Astrocyte (in vitro differentiated cells and primary cell): Measurements from ENCODE around the gene PSMD3. TPM values are rescaled to one million over a fixed set of nuclear protein-coding genes. Genes with fewer than 3 reads are reported as not detected.
A peak's percentile ranks its signal among the peaks of the same experiment; 100 is the strongest.
"Not testable (repeated sequence)": the region's sequence is repeated elsewhere in the genome, so short reads cannot be mapped to it uniquely, and the experiment has no call there.

Experiments used
- DNase-seq: peaks from one replicate; pipeline ENCODE4 v3.0.0-alpha.2; 2010; ENCODE audit warnings: low read depth
- FAIRE-seq: peaks from 2 replicates; lab custom pipeline; 2011; peaks lifted over from hg19 to GRCh38; lab: Jason Lieb, UNC
- H2AFZ ChIP-seq: 2 replicates; pipeline ENCODE4 v1.6.0; 2012; ENCODE audit warnings: low read depth, low read length, inconsistent platforms
- H3K27ac ChIP-seq: 2 replicates; pipeline ENCODE4 v1.5.1; 2011; ENCODE audit warnings: low read depth, low read length, inconsistent platforms
- H3K27me3 ChIP-seq: 2 replicates; pipeline ENCODE4 v1.6.0; 2011; ENCODE audit warnings: low read length, inconsistent platforms; ENCODE audit not compliant: insufficient read depth
- H3K36me3 ChIP-seq: 2 replicates; pipeline ENCODE4 v1.5.1; 2011; ENCODE audit warnings: low read length, inconsistent platforms; ENCODE audit not compliant: insufficient read depth
- H3K4me1 ChIP-seq: 2 replicates; pipeline ENCODE4 v1.5.1; 2011; ENCODE audit warnings: low read length, inconsistent platforms; ENCODE audit not compliant: insufficient read depth
- H3K4me2 ChIP-seq: 2 replicates; pipeline ENCODE4 v1.6.0; 2012; ENCODE audit warnings: low read length, inconsistent platforms
- H3K4me3 ChIP-seq: 2 replicates; pipeline ENCODE4 v1.5.1; 2011; ENCODE audit warnings: low read depth, mild to moderate bottlenecking, low read length, inconsistent platforms; ENCODE audit not compliant: insufficient read depth
- H3K79me2 ChIP-seq: 2 replicates; pipeline ENCODE4 v1.6.0; 2012; ENCODE audit warnings: mild to moderate bottlenecking, low read length, inconsistent platforms; ENCODE audit not compliant: insufficient read depth
- H3K9ac ChIP-seq: 2 replicates; pipeline ENCODE4 v1.6.0; 2012; ENCODE audit warnings: mild to moderate bottlenecking, low read length, inconsistent platforms
- H3K9me3 ChIP-seq: 2 replicates; pipeline ENCODE4 v1.5.1; 2012; ENCODE audit warnings: low read depth, mild to moderate bottlenecking, low read length, inconsistent platforms; ENCODE audit not compliant: insufficient read depth
- H4K20me1 ChIP-seq: 2 replicates; pipeline ENCODE4 v1.6.0; 2012; ENCODE audit warnings: low read length, inconsistent platforms; ENCODE audit not compliant: insufficient read depth
- H3K27ac Mint-ChIP-seq: one replicate; pipeline ENCODE4 v1.8.0; 2021; ENCODE audit warnings: mild to moderate bottlenecking, mixed read lengths; ENCODE audit not compliant: unreplicated experiment
- H3K27me3 Mint-ChIP-seq: one replicate; pipeline ENCODE4 v1.8.0; 2021; ENCODE audit warnings: low read depth, mixed read lengths; ENCODE audit not compliant: unreplicated experiment
- H3K36me3 Mint-ChIP-seq: one replicate; pipeline ENCODE4 v1.8.0; 2021; ENCODE audit warnings: low read depth, mixed read lengths; ENCODE audit not compliant: unreplicated experiment
- H3K4me1 Mint-ChIP-seq: one replicate; pipeline ENCODE4 v1.8.0; 2021; ENCODE audit warnings: low read depth, mixed read lengths; ENCODE audit not compliant: unreplicated experiment
- H3K4me3 Mint-ChIP-seq: one replicate; pipeline ENCODE4 v1.8.0; 2021; ENCODE audit warnings: mild to moderate bottlenecking, moderate library complexity, mixed read lengths; ENCODE audit not compliant: unreplicated experiment
- H3K9me3 Mint-ChIP-seq: one replicate; pipeline ENCODE4 v1.8.0; 2021; ENCODE audit warnings: mild to moderate bottlenecking, mixed read lengths; ENCODE audit not compliant: unreplicated experiment
- CTCF ChIP-seq: IDR thresholded peaks from 2 replicates; pipeline ENCODE4 v1.5.1; 2011; ENCODE audit warnings: low read depth, mild to moderate bottlenecking, inconsistent platforms, low read length, moderate library complexity; ENCODE audit not compliant: insufficient read depth
- EZH2 ChIP-seq: IDR thresholded peaks from 2 replicates; pipeline ENCODE4 v1.6.1; 2012; ENCODE audit warnings: mild to moderate bottlenecking, low read length, inconsistent platforms; ENCODE audit not compliant: insufficient read depth
- total RNA-seq: library from RNA; stranded (reverse); gene quantifications from 2 replicates; pipeline ENCODE4 v1.2.1, GENCODE V29; 2021

The PSMD3 gene
- total RNA-seq, 1 donor from 2014 or later: 129 TPM

GRCh38 chr17:39946551-39947330 lies 33.9 kb upstream of the PSMD3 start:
- FAIRE-seq (no peak), DNase-seq (no peak)
- no peak overlapping the region for H3K27ac ChIP-seq
- Mint-ChIP-seq H3K9me3 (no peaks in the 10 kb centered on the region), H3K4me3 (no peak overlapping the region), H3K4me1 (peaks cover 2% of the 10 kb centered on the region), H3K36me3 (no peaks in the 10 kb centered on the region), H3K27me3 (peaks cover 16% of the 10 kb centered on the region), H3K27ac (peak overlapping the region; percentile 26)
- H3K4me2 ChIP-seq: no peak overlapping the region
- H2AFZ ChIP-seq: no peak overlapping the region
- H3K9me3 ChIP-seq: no peaks in the 10 kb centered on the region
- no peaks in the 10 kb centered on the region for H3K27me3 ChIP-seq
- H3K4me3 ChIP-seq: no peak overlapping the region
- no peaks in the 10 kb centered on the region for H4K20me1 ChIP-seq
- no peaks in the 10 kb centered on the region for H3K36me3 ChIP-seq
- TF ChIP-seq CTCF (no peak), EZH2 (no peak)
- no peak overlapping the region for H3K9ac ChIP-seq
- no peaks in the 10 kb centered on the region for H3K79me2 ChIP-seq
- H3K4me1 ChIP-seq: no peaks in the 10 kb centered on the region

GRCh38 chr17:39948489-39948828 lies 32.1 kb upstream of the PSMD3 start:
- not testable (repeated sequence) for H3K27ac ChIP-seq, H3K4me3 Mint-ChIP-seq, H2AFZ ChIP-seq, H3K36me3 ChIP-seq, H3K4me3 ChIP-seq, H3K27ac Mint-ChIP-seq, H3K9ac ChIP-seq, H3K36me3 Mint-ChIP-seq, H3K9me3 ChIP-seq, H3K9me3 Mint-ChIP-seq, H3K4me2 ChIP-seq, H3K79me2 ChIP-seq, FAIRE-seq, H3K27me3 ChIP-seq, DNase-seq, H3K4me1 Mint-ChIP-seq, H4K20me1 ChIP-seq, H3K4me1 ChIP-seq
- peaks cover 14% of the 10 kb centered on the region for H3K27me3 Mint-ChIP-seq

- Histone ChIP-seq H3K27ac (no peak overlapping the region), H3K4me1 (peaks cover 9% of the 10 kb centered on the region), H3K9ac (no peak overlapping the region), H3K79me2 (no peaks in the 10 kb centered on the region), H4K20me1 (no peaks in the 10 kb centered on the region), H3K4me2 (no peak overlapping the region), H3K27me3 (no peaks in the 10 kb centered on the region), H3K9me3 (no peaks in the 10 kb centered on the region), H3K36me3 (no peaks in the 10 kb centered on the region), H3K4me3 (no peak overlapping the region), H2AFZ (no peak overlapping the region)
- no peak for TF ChIP-seq CTCF
- no peak for TF ChIP-seq EZH2
- Mint-ChIP-seq H3K27ac (no peak overlapping the region), H3K27me3 (peaks cover 14% of the 10 kb centered on the region), H3K9me3 (no peaks in the 10 kb centered on the region), H3K36me3 (no peaks in the 10 kb centered on the region), H3K4me1 (peaks cover 2% of the 10 kb centered on the region), H3K4me3 (no peak overlapping the region)
- FAIRE-seq (no peak), DNase-seq (no peak)
Measured at GRCh38 chr17:39949028-39949427, 31.6 kb upstream of the PSMD3 start.
